HG03039 (cell line): Measurements from ENCODE around the gene MBP.

Experiments
- ATAC-seq: cut with Tn5 transposase; IDR thresholded peaks from one replicate; pipeline ENCODE4 v1.9.1; 2021; ENCODE audit warnings: mild to moderate bottlenecking, moderate library complexity; ENCODE audit not compliant: unreplicated experiment

The MBP gene

GRCh38 chr18:77115192-77115953 lies 17.2 kb downstream of the MBP start:
- peak; percentile 5 for ATAC-seq

DNA sequence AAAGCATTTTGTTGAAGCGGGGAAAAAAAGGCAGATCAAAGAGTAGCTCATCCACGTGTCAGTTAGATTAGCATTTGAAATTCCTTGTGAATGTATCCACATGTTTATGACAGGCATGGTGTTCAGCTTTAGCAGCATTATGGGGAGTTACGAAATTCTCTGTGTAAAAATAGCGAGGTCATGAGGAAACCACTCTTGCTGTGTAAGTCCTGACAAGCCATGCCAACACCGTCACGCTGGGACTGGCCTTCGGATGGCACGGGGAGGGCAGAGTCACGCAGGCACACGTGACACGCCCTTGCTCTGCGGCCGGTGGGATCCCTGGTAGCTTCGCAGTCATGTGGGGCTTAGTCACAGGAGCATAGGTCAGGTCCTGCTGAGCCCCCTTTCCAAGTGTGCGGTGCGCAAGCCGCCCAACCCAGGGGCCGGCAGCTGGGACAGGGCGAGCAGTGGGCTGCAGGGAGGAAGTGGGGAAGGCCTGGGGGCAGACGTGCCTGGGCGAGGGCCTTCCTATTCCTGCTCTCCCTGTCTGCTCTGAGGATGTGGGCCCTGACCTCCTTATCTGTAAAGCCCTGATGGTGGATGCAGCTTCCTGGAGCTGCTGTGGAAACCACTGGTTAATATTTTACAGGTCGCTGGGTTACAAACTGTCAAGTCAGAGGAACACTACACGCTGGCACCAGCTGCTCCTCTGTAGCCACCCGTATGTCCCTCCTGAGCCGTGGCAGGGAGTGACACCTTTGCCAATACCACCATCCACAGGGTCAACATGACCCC lies 18.0 kb downstream of the MBP start:
- peak; percentile 54 for ATAC-seq

GRCh38 chr18:77114152-77114414 lies 18.5 kb downstream of the MBP start:
- ATAC-seq, result no peak

GRCh38 chr18:77113361-77114151 lies 19.0 kb downstream of the MBP start:
- ATAC-seq, result no peak

GRCh38 chr18:77112747-77113092 lies 19.9 kb downstream of the MBP start:
- no peak for ATAC-seq

GRCh38 chr18:77111951-77112746 lies 20.4 kb downstream of the MBP start:
- no peak for ATAC-seq

DNA sequence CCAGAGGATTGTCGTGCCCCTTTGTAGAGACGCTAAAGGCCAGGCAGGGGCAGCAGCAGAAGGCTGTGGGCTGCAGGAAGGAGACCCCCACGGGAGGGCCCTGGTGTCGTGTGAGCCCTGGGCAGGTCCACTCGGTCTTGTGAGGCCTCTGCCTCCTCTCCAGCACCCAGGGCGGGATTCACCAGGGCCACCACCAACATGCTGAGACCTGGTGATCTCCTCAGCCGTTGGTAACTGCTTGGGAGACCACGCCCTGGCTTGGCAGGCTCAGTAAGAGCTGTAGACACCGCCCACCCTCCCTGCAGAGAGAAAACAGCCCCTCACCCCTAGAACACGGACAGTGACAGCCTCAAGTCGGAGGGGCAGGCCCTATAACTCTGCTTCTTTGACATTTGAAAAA lies 21.1 kb downstream of the MBP start:
- no peak for ATAC-seq

GRCh38 chr18:77110936-77111335 lies 21.6 kb downstream of the MBP start:
- ATAC-seq, result no peak

GRCh38 chr18:77110400-77110799 lies 22.2 kb downstream of the MBP start:
- ATAC-seq, result no peak

GRCh38 chr18:77109648-77110019 lies 22.9 kb downstream of the MBP start:
- ATAC-seq, result no peak

- no peak for ATAC-seq
Observed at GRCh38 chr18:77108821-77109647, 23.5 kb downstream of the MBP start.

DNA sequence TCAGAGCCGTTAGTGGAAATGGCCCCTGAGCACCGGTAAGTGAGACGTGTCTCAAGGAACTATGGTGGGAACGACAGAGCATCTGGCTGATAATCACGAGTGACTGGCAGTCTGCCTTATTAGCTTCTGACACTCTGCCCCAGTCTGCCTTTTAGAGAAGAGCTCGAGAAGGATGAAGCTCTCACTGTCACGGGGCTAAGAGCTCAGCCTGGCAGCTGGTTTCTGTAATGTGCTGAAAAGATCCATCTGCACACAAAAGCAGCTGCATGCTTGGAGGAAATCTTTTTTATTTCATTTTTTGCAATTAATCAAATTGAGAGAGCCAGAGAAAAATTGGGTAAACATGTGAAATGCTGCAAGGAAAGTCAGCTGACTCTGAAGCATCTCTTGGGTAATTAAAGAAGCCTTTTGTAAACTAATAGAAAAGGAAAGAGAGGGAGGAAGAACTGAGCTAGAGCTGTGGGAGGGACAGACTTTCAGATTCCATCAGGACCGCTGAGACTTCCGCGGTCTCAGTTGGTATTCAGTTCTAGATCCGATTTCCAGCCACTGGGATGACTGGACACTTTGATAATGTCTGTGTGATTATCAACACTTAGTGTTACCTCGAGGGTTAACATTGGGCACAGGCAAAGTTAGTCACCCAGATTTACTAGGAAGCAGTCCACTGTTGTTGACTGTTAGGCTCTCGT lies 24.4 kb downstream of the MBP start:
- ATAC-seq, result peak; percentile 50

DNA sequence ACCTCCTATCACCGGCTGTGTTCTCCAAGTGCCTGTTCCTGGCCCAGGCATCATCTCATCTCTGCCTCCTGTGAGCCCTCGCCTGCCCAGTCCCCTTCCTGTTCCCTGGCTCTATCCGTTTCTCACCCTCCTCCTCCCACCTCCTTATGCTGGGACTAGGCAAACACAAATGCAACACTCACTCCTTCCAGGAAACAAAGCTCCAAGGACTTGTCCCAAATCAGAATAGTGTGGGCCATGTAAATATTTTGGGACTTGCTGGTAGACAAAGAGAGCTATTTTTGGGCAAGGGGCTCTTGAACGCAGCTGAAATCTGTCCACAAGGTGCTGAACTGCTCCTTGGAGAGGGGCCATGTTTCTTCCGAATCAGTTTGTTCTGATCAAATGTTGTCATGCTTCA lies 25.3 kb downstream of the MBP start:
- ATAC-seq, result no peak

DNA sequence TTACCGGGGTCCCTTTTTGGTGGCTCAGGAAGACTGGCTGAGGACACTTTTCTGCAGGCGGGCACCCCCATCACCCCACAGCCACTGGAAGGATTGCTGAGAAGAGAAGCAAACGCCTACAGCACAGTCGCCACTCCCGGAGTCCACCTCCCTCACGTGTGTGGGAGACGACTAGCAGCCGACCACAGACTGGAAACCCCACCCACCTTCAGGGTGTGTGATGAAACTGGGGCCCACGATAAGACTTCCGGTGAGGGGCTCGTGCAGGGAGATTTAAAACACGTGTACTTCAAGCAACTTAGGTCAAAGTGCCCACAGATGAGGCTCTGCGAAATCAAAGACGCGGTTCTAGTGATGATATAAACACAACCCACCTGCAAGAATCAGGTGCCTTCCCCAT lies 26.3 kb downstream of the MBP start:
- ATAC-seq, result no peak

DNA sequence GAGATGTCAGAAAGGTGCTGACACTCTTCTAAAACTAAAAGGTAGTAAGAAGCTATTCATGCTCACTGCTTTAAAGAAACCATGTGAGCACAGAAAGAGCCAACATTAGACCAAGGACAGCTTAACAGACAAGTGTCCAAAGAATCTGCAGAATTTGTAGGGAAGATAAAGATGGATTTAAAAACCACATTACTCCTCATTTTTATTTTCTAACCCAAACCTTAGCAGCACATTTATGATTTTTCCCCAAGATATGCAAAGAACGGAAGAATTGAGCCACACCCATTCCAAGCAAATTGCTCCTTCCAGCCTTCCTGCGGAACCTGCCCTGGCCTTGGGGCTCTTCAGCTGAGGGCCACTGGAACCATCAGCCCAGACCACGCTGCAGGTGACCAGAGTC lies 26.9 kb downstream of the MBP start:
- no peak for ATAC-seq

- no peak for ATAC-seq
Observed at GRCh38 chr18:77105028-77105427, 27.6 kb downstream of the MBP start.

- ATAC-seq, result no peak
Observed at GRCh38 chr18:77103991-77104531, 28.5 kb downstream of the MBP start.

DNA sequence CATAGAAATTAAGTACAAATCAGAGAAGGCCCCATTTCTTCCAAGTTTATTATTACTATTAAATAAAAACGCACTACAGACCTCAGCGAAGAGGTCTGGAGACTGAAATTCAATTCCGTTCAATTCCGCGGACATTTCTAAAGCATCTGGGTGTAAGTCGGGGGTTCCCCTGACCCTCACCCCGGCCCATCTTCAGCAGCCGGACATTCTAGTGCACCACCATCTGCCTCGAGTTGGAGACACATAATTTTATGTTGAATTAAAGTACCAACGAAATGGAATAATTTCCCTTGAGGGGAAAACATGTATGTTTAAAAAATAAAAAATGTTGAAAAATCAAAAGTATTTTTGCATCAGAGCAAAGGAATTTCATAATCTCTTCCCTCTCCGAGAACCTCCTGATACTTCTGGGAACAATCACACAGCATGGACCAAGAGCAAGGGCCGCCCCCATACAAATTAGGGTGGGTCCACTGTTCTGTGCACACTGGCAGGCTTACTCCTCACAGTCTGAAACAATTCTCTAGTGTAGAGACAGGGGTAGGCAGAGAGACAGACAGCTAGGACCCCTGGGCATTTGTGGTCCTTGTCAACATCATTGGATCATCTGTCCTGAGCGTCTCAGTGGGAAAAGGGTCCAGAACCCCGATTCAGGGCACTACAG lies 29.3 kb downstream of the MBP start:
- no peak for ATAC-seq
